ENCODE data around the gene INPP5F. TPM values are rescaled to one million over a fixed set of nuclear protein-coding genes. Genes with fewer than 3 reads are reported as not detected.

INPP5F gene
- total and polyA plus RNA-seq, 4 donors, result 5.6 to 22.9 (median 10.1) TPM

DNA sequence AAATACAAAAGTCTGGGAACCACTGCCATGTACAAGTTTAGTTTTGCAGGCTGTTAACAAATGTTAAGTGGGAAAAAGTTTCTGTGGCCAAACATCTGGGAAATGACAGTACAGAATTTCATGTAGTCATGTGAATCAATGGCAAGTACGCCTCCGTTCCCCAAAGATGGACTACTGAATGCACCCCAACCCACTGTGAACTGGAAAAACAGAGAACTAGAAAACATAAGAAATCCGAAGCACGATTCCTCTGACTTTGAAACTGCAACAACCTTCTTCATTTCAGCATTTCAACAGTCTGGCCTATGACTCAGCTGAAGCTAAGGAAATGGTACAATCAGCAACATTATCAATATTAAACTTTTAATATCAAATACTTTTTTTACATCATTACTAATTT is 105.0 kb downstream of the INPP5F start:
- Histone ChIP-seq H3K9me3 (ENCODE audit: control insufficient read depth in 4 of 4, insufficient read depth in 3 of 4, low read length in 3 of 4) (no peaks in the 10 kb centered on the region), H3K36me3 (ENCODE audit: control insufficient read depth in 4 of 4, insufficient read depth in 4 of 4, low read length in 4 of 4) (peaks cover 25 to 62% (median 36%) of the 10 kb centered on the region in 4 donors), H3K4me3 (no peak overlapping the region), H3K9ac (ENCODE audit: insufficient read depth in 1 of 2, low read length in 2 of 2) (no peak overlapping the region), H3K27me3 (ENCODE audit: control insufficient read depth in 3 of 3, insufficient read depth in 3 of 3, low read length in 2 of 3) (no peaks in the 10 kb centered on the region), H3K4me1 (ENCODE audit: control insufficient read depth in 5 of 5, insufficient read depth in 5 of 5, low read length in 5 of 5) (no peaks in the 10 kb centered on the region), H3K27ac (ENCODE audit: low read depth in 1 of 2, low read length in 1 of 2) (no peak overlapping the region)
- ATAC-seq (ENCODE audit: insufficient read depth, low FRiP score) (no peak), DNase-seq (no peak)
- WGBS, 2 donors, result 80 to 92% methylated on average over 4 of the region's 4 CpGs
- TF ChIP-seq, protein P1, sequence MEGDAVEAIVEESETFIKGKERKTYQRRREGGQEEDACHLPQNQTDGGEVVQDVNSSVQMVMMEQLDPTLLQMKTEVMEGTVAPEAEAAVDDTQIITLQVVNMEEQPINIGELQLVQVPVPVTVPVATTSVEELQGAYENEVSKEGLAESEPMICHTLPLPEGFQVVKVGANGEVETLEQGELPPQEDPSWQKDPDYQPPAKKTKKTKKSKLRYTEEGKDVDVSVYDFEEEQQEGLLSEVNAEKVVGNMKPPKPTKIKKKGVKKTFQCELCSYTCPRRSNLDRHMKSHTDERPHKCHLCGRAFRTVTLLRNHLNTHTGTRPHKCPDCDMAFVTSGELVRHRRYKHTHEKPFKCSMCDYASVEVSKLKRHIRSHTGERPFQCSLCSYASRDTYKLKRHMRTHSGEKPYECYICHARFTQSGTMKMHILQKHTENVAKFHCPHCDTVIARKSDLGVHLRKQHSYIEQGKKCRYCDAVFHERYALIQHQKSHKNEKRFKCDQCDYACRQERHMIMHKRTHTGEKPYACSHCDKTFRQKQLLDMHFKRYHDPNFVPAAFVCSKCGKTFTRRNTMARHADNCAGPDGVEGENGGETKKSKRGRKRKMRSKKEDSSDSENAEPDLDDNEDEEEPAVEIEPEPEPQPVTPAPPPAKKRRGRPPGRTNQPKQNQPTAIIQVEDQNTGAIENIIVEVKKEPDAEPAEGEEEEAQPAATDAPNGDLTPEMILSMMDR (IDR thresholded peaks at IDR 0.05; ENCODE audit: control extremely low read depth, extremely low read depth), result no peak

DNA sequence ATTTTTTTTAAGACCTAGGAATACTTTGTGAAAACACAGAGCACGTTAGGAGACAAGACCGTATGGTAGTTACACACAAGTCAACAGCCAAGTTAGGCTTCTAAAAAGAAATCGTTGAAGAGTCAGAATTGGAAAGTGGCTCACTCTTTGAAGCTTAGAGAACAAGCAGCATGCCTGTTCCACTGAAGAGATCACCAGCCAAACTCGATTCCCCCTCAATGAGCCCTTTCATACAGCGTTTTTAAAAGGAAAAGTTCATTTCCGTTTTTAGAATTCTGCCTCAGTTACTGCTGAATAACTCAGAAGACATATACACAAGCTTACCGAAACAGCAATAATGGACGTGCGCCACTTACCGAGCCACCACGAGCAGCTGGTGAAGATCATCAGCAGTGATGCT is 105.8 kb downstream of the INPP5F start:
- ATAC-seq (ENCODE audit: insufficient read depth, low FRiP score), result no peak
- H3K4me3 ChIP-seq, result no peak overlapping the region

DNA sequence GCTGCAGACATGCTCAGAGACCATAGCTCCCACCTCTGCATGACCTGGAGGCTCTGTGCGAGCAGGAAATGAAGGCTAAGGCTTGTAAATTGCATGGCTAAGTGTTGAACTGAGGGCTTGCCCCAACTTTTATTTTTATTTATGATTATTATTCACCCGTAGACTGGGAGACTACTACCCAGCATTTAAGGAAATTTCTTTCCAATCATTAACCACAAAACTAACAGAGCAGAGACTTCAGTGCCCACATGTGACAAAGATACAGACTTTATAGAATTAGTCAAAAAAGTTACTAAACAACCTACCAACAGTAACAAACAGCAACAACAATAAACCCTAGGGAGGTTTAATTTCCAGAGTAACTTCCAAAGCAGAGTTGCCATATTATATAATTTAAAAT is 107.1 kb downstream of the INPP5F start:
- DNase-seq, result no peak
- Histone ChIP-seq H3K36me3 (ENCODE audit: control insufficient read depth in 4 of 4, insufficient read depth in 4 of 4, low read length in 4 of 4) (peaks cover 17 to 67% (median 35%) of the 10 kb centered on the region in 4 donors), H3K4me1 (ENCODE audit: control insufficient read depth in 5 of 5, insufficient read depth in 5 of 5, low read length in 5 of 5) (no peaks in the 10 kb centered on the region), H3K9ac (ENCODE audit: insufficient read depth in 1 of 2, low read length in 2 of 2) (no peak overlapping the region), H3K27me3 (ENCODE audit: control insufficient read depth in 3 of 3, insufficient read depth in 3 of 3, low read length in 2 of 3) (no peaks in the 10 kb centered on the region), H3K27ac (ENCODE audit: low read depth in 1 of 2, low read length in 1 of 2) (no peak overlapping the region), H3K9me3 (ENCODE audit: control insufficient read depth in 4 of 4, insufficient read depth in 3 of 4, low read length in 3 of 4) (no peaks in the 10 kb centered on the region), H3K4me3 (no peak overlapping the region)
- TF ChIP-seq, protein P1 (IDR thresholded peaks at IDR 0.05; ENCODE audit: control extremely low read depth, extremely low read depth), result no peak
- WGBS, 2 donors, result 94 to 95% methylated on average over 2 of the region's 2 CpGs
- no peak for ATAC-seq (ENCODE audit: insufficient read depth, low FRiP score)

More for the DNA sequence above, 105.8 kb downstream of the INPP5F start:
- no peaks in the 10 kb centered on the region for H3K27me3 ChIP-seq (ENCODE audit: control insufficient read depth in 3 of 3, insufficient read depth in 3 of 3, low read length in 2 of 3)
- WGBS, 2 donors, result 90 to 95% methylated on average over 11 of the region's 11 CpGs
- no peak overlapping the region for H3K27ac ChIP-seq (ENCODE audit: low read depth in 1 of 2, low read length in 1 of 2)
- TF ChIP-seq, protein P1 (IDR thresholded peaks at IDR 0.05; ENCODE audit: control extremely low read depth, extremely low read depth), result no peak
- peaks cover 23 to 68% (median 38%) of the 10 kb centered on the region in 4 donors for H3K36me3 ChIP-seq (ENCODE audit: control insufficient read depth in 4 of 4, insufficient read depth in 4 of 4, low read length in 4 of 4)
- H3K9ac ChIP-seq (ENCODE audit: insufficient read depth in 1 of 2, low read length in 2 of 2), result no peak overlapping the region
- H3K4me1 ChIP-seq (ENCODE audit: control insufficient read depth in 5 of 5, insufficient read depth in 5 of 5, low read length in 5 of 5), result no peaks in the 10 kb centered on the region
- no peak for DNase-seq
- no peaks in the 10 kb centered on the region for H3K9me3 ChIP-seq (ENCODE audit: control insufficient read depth in 4 of 4, insufficient read depth in 3 of 4, low read length in 3 of 4)

DNA sequence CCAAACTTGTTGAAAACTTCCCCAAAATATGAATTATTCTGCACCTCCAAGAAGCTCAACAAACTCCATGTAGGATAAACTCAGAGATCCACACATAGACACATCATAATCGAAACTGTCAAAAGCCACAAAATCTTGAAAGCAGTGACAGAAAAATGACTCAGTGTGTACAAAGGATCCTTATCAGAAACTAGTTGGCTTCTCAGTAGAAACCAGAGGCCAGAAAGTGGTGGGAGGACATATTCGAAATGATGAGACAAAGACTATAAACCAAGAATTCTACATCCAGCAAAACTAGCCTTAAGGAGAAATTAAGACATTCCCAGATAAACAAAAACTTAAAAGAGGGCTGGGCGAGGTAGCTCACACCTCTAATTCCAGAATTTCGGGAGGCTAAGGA is 108.3 kb downstream of the INPP5F start:
- no peak for ATAC-seq (ENCODE audit: insufficient read depth, low FRiP score)
- 91 to 93% methylated on average over 4 of the region's 4 CpGs for WGBS, 2 donors
- H3K9ac ChIP-seq (ENCODE audit: insufficient read depth in 1 of 2, low read length in 2 of 2), result no peak overlapping the region
- no peak overlapping the region for H3K4me3 ChIP-seq
- peaks cover 23 to 64% (median 34%) of the 10 kb centered on the region in 4 donors for H3K36me3 ChIP-seq (ENCODE audit: control insufficient read depth in 4 of 4, insufficient read depth in 4 of 4, low read length in 4 of 4)
- H3K4me1 ChIP-seq (ENCODE audit: control insufficient read depth in 5 of 5, insufficient read depth in 5 of 5, low read length in 5 of 5), result no peaks in the 10 kb centered on the region
- no peaks in the 10 kb centered on the region for H3K27me3 ChIP-seq (ENCODE audit: control insufficient read depth in 3 of 3, insufficient read depth in 3 of 3, low read length in 2 of 3)
- no peak overlapping the region for H3K27ac ChIP-seq (ENCODE audit: low read depth in 1 of 2, low read length in 1 of 2)
- no peaks in the 10 kb centered on the region for H3K9me3 ChIP-seq (ENCODE audit: control insufficient read depth in 4 of 4, insufficient read depth in 3 of 4, low read length in 3 of 4)
- TF ChIP-seq, protein P1 (IDR thresholded peaks at IDR 0.05; ENCODE audit: control extremely low read depth, extremely low read depth), result no peak
- DNase-seq, result no peak
